Transverse colon (tissue), 4 donors: ENCODE measurements around the gene ZHX3. TPM values are rescaled to one million over a fixed set of nuclear protein-coding genes. Genes with fewer than 3 reads are reported as not detected.

Experiments
- DNase-seq: peaks from one replicate; pipeline ENCODE4 v3.0.0-alpha.2; 2019
- H3K27ac ChIP-seq, 4 donors: fragments of 200-600 bp; sonication (generic); 2 replicates each; pipeline ENCODE4 v1.5.1; 2016 to 2018; ENCODE audit warnings: inconsistent platforms in 4 of 4
- H3K27me3 ChIP-seq: fragments of 200-600 bp; sonication (generic); 2 replicates; pipeline ENCODE4 v1.5.1; 2017; ENCODE audit warnings: inconsistent platforms
- H3K36me3 ChIP-seq, 4 donors: fragments of 200-600 bp; sonication (generic); 2 replicates each; pipeline ENCODE4 v1.5.1; 2017 to 2019; ENCODE audit warnings: inconsistent platforms in 4 of 4
- H3K4me1 ChIP-seq, 4 donors: fragments of 200-600 bp; sonication (generic); 2 replicates each; pipeline ENCODE4 v1.5.1; 2017 to 2020; ENCODE audit warnings: inconsistent platforms in 4 of 4
- H3K4me3 ChIP-seq, 4 donors: fragments of 200-600 bp; sonication (generic); 1 replicate in 1 of 4; 2 replicates in 3 of 4; pipeline versions ENCODE4 v1.5.1 to v1.6.1; 2017 to 2019; ENCODE audit warnings: inconsistent platforms in 4 of 4
- H3K9me3 ChIP-seq, 2 donors: fragments of 200-600 bp; sonication (generic); 2 replicates each; pipeline ENCODE4 v1.5.1; 2017 to 2019; ENCODE audit warnings: inconsistent platforms in 2 of 2
- EP300 ChIP-seq: sonication (generic); formaldehyde crosslinking; IDR thresholded peaks from one replicate; pipeline ENCODE4 v1.6.1; 2017; ENCODE audit warnings: antibody characterized with exemption, low read depth
- POLR2A ChIP-seq: fragments of 450-650 bp; IDR thresholded peaks from one replicate; pipeline ENCODE4 v1.6.1; 2016; ENCODE audit warnings: antibody characterized with exemption, mild to moderate bottlenecking, moderate library complexity
- POLR2AphosphoS5 ChIP-seq, 3 donors: sonication (generic); formaldehyde crosslinking; IDR thresholded peaks; one replicate each; pipeline ENCODE4 v1.6.1; 2016; ENCODE audit warnings: antibody characterized with exemption in 3 of 3
- WGBS, 2 donors: methylation state at CpG; one replicate each; pipeline ENCODE4 v1.1.5; 2018; ENCODE audit warnings: low coverage in 1 of 2; 5-methylcytosine and 5-hydroxymethylcytosine counted together
- in situ Hi-C, 4 donors: fragments of 200-750 bp; cut with MboI; loops; one replicate each; pipeline versions ENCODE4 v1.15.0 to v1.15.1; 2017; ENCODE audit warnings: low sequenced_read_pairs in 3 of 4, low pct_ligation_motif_present in 1 of 4, low pct_unique_long_range_greater_than_20kb in 1 of 4
- intact Hi-C: fragments of 100-400 bp; cut with DNase I; formaldehyde crosslinking; loops from one replicate; pipeline ENCODE4 v1.15.1; 2023; ENCODE audit warnings: low total_unique reads
- total RNA-seq, 4 donors: library from RNA; depleted of rRNA; stranded (reverse); fragments of >200 nt; gene quantifications; one replicate each; pipeline ENCODE4 v1.1.0, GENCODE V29; 2016
- TF ChIP-seq, protein P1 (sequence below), 5 experiments: fragments of 200-600 bp in 3 of 5; fragments of 450-650 bp in 2 of 5; sonication (generic) in 3 of 5; IDR thresholded peaks; 1 replicate in 2 of 5; 2 replicates in 3 of 5; pipeline ENCODE4 v1.5.1; 2016 to 2017; ENCODE audit warnings: antibody characterized with exemption in 5 of 5, inconsistent platforms in 3 of 5, mild to moderate bottlenecking in 2 of 5, moderate library complexity in 1 of 5

Gene ZHX3
- total RNA-seq, 4 donors from 2014 or later = 22.7 to 34.8 (median 26.4) TPM

DNA sequence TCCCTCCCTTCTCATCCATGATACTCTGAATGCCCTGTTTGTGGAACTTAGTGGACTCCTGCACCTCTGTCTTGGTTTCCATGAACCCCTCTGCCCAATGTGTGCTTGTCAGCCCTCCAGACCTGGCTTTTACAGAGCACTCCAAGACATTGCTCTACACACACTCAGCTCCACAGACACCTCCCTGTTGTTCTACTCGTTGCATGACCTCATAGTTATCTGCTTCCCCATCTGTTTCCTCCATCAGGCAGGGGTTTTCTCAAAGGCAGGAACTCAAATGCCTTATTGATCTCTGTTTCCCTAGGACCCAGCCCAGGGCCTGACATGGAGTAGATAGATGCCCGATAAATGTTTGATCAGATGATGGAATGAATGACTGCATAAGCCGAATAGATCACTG, 166.9 kb downstream of the ZHX3 start:
- H3K27me3 ChIP-seq = no peaks in the 10 kb centered on the region
- TF ChIP-seq, protein P1, sequence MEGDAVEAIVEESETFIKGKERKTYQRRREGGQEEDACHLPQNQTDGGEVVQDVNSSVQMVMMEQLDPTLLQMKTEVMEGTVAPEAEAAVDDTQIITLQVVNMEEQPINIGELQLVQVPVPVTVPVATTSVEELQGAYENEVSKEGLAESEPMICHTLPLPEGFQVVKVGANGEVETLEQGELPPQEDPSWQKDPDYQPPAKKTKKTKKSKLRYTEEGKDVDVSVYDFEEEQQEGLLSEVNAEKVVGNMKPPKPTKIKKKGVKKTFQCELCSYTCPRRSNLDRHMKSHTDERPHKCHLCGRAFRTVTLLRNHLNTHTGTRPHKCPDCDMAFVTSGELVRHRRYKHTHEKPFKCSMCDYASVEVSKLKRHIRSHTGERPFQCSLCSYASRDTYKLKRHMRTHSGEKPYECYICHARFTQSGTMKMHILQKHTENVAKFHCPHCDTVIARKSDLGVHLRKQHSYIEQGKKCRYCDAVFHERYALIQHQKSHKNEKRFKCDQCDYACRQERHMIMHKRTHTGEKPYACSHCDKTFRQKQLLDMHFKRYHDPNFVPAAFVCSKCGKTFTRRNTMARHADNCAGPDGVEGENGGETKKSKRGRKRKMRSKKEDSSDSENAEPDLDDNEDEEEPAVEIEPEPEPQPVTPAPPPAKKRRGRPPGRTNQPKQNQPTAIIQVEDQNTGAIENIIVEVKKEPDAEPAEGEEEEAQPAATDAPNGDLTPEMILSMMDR (IDR thresholded peaks at IDR 0.05) = no peak
- no peak for TF ChIP-seq POLR2AphosphoS5 (IDR thresholded peaks at IDR 0.05)
- peak overlapping the region in 2 of 4 donors; percentile 62 to 69 for H3K27ac ChIP-seq
- H3K4me3 ChIP-seq = no peak overlapping the region
- H3K4me1 ChIP-seq = peaks cover 16 to 65% (median 25%) of the 10 kb centered on the region in 4 donors
- in situ Hi-C loops (no loop called here), intact Hi-C loops (no loop called here)
- WGBS, 2 donors = 67 to 69% methylated on average over 3 of the region's 3 CpGs
- no peak for DNase-seq
- H3K36me3 ChIP-seq = no peaks in the 10 kb centered on the region
- H3K9me3 ChIP-seq = no peaks in the 10 kb centered on the region

DNA sequence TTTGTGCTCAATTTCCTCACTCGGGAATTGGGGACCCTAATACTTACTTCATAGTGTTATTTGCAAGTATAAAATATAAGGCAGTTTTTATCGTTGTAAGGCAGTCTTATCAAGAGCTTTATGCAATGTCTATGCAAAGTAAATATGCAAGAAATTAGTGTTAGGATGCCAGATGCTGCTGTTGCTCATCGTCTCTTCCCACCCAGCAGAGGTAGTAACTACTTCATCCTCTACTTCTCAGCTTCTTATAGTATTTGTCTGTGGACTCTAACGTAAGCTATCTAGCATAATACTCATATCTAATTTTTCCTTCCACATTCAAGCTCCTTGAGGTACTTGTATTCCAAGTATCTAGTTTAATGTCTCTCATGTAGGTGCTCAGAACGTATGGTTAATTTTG, 168.6 kb downstream of the ZHX3 start:
- in situ Hi-C loops (no loop called here), intact Hi-C loops (no loop called here)
- Histone ChIP-seq H3K9me3 (no peaks in the 10 kb centered on the region), H3K4me1 (peaks cover 17 to 62% (median 25%) of the 10 kb centered on the region in 4 donors), H3K27ac (peak overlapping the region; percentile 33 to 69 (median 52)), H3K36me3 (no peaks in the 10 kb centered on the region), H3K27me3 (no peaks in the 10 kb centered on the region), H3K4me3 (no peak overlapping the region)
- DNase-seq = no peak
- TF ChIP-seq POLR2AphosphoS5 (IDR thresholded peaks at IDR 0.05) = no peak
- TF ChIP-seq EP300 = no peak
- TF ChIP-seq POLR2A = no peak
- TF ChIP-seq, protein P1 (IDR thresholded peaks at IDR 0.05) = no peak
- 86% methylated on average over 4 to 5 of the region's 5 CpGs for WGBS, 2 donors

DNA sequence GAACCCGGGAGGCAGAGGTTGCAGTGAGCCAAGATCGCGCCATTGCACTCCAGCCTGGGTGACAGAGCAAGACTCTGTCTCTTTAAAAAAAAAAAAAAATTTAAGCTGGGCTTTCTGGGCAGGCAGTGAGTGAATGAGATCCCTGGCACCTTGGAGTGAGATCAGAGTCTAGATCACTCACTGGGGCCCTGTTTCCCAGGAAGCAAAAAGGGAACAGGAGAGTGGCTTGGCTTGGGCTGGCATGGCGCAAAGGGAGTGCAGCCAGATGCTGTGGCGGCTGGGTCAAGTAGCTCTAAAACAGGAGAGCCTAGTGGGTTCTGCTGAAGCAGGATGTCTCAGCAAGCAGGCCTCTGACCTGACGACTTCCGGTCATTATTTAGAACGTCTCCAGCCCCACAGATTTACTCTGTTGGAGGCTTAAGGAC, 169.8 kb downstream of the ZHX3 start:
- WGBS, 2 donors = 82 to 89% methylated on average over 3 to 8 of the region's 8 CpGs
- in situ Hi-C loops (no loop called here), intact Hi-C loops (no loop called here)
- H3K27ac ChIP-seq = peak overlapping the region in 1 of 4 donors; percentile 7
- no peaks in the 10 kb centered on the region for H3K9me3 ChIP-seq
- H3K27me3 ChIP-seq = no peaks in the 10 kb centered on the region
- peaks cover 17 to 67% (median 25%) of the 10 kb centered on the region in 4 donors for H3K4me1 ChIP-seq
- DNase-seq = no peak
- H3K36me3 ChIP-seq = no peaks in the 10 kb centered on the region
- no peak overlapping the region for H3K4me3 ChIP-seq
- TF ChIP-seq, protein P1 (IDR thresholded peaks at IDR 0.05) = no peak
- TF ChIP-seq POLR2A (no peak), EP300 (no peak), POLR2AphosphoS5 (IDR thresholded peaks at IDR 0.05) (no peak)

DNA sequence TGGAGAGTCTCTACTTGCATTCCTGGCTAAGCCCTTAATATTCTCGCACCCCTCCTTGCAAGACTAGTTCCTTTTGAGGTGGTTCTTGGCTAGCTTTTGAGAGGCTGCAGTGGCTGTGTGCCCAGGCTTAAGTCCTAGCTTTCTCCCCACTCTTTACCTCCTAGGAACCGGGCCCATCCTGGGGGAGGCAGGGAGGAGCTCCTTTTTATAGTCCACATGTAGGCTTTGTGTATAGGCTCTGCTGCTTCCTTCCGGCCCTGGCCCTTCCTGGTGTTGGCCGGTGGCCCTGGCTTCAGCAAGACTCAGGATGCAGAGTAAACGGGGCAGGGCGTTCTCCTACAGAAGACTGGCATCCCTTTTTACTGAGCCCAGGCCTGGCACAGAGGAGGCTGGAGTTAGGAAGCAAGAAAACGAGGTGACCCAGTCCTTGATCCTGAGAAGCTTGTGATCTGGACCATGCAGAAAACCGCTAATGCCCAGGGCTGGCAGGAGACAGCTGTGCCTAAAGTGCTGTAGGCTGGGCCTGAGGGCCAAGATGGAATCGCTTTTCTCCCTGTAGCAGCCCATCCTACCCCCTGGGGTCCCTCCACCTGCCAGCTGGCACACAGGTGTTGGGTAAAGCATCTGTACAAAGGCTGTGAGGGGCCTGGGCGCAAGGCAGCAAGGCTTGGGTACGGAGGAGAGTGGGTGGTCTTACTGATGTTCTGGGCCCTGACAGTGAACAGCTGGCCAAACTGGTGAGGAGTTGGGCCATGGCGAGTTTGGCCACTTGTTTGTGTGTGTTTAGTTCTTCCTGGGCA, 171.5 kb downstream of the ZHX3 start:
- WGBS, 2 donors = 69% methylated on average over 12 of the region's 12 CpGs; no CpG with 5 or more reads in 1 of the 2 donors
- Histone ChIP-seq H3K36me3 (no peaks in the 10 kb centered on the region), H3K27ac (peak overlapping the region; percentile 21 to 50 (median 30)), H3K4me1 (peaks cover 17 to 78% (median 27%) of the 10 kb centered on the region in 4 donors), H3K4me3 (no peak overlapping the region), H3K27me3 (no peaks in the 10 kb centered on the region), H3K9me3 (no peaks in the 10 kb centered on the region)
- intact Hi-C loops (no loop called here), in situ Hi-C loops (no loop called here)
- TF ChIP-seq POLR2AphosphoS5 (IDR thresholded peaks at IDR 0.05) = no peak
- no peak for TF ChIP-seq EP300
- TF ChIP-seq POLR2A = no peak
- TF ChIP-seq, protein P1 (IDR thresholded peaks at IDR 0.05) = no peak
- no peak for DNase-seq
